ENCODE measurements around the gene TRIM40.
A peak's percentile ranks its signal among the peaks of the same experiment; 100 is the strongest.

The TRIM40 gene

GRCh38 chr6:30097902-30098768 is 37.8 kb upstream of the TRIM40 start:
- in situ Hi-C loops (cut with MboI; ENCODE audit: low sequenced_read_pairs, unreplicated experiment) = no loop called here
- TF ChIP-seq CTCF (IDR thresholded peaks at IDR 0.05; ENCODE audit: borderline replicate concordance, control extremely low read depth, extremely low read depth, insufficient read depth, missing control alignments) = no peak
- DNase-seq (ENCODE audit: low spot score) = peak; percentile 24

GRCh38 chr6:30100154-30100553 is 35.8 kb upstream of the TRIM40 start:
- no peak for TF ChIP-seq CTCF (IDR thresholded peaks at IDR 0.05; ENCODE audit: borderline replicate concordance, control extremely low read depth, extremely low read depth, insufficient read depth, missing control alignments)
- in situ Hi-C loops (cut with MboI; ENCODE audit: low sequenced_read_pairs, unreplicated experiment) = no loop called here
- DNase-seq (ENCODE audit: low spot score) = no peak

GRCh38 chr6:30100585-30101443 is 35.1 kb upstream of the TRIM40 start:
- in situ Hi-C loops (cut with MboI; ENCODE audit: low sequenced_read_pairs, unreplicated experiment) = no loop called here
- DNase-seq (ENCODE audit: low spot score) = peak; percentile 43

GRCh38 chr6:30101444-30102413 is 34.2 kb upstream of the TRIM40 start:
- peak; percentile 88 for DNase-seq (ENCODE audit: low spot score)
- in situ Hi-C loops (cut with MboI; ENCODE audit: low sequenced_read_pairs, unreplicated experiment) = no loop called here
- TF ChIP-seq CTCF (IDR thresholded peaks at IDR 0.05; ENCODE audit: borderline replicate concordance, control extremely low read depth, extremely low read depth, insufficient read depth, missing control alignments) = no peak

More at GRCh38 chr6:30100585-30101443, 35.1 kb upstream of the TRIM40 start:
- no peak for TF ChIP-seq CTCF (IDR thresholded peaks at IDR 0.05; ENCODE audit: borderline replicate concordance, control extremely low read depth, extremely low read depth, insufficient read depth, missing control alignments)

GRCh38 chr6:30102414-30102969 is 33.4 kb upstream of the TRIM40 start:
- no peak for TF ChIP-seq CTCF (IDR thresholded peaks at IDR 0.05; ENCODE audit: borderline replicate concordance, control extremely low read depth, extremely low read depth, insufficient read depth, missing control alignments)
- peak; percentile 23 for DNase-seq (ENCODE audit: low spot score)
- in situ Hi-C loops (cut with MboI; ENCODE audit: low sequenced_read_pairs, unreplicated experiment) = no loop called here
